SK-N-SH (cell line): ENCODE results near the gene A2ML1. TPM values are rescaled to one million over a fixed set of nuclear protein-coding genes. Genes with fewer than 3 reads are reported as not detected.

Source experiments
- CTCF ChIA-PET: fragments of 300-600, 350-600 bp; formaldehyde crosslinking; extraction: SDS; loops from one replicate; lab custom pipeline; 2021; lab: Yijun Ruan, JAX
- POLR2A ChIA-PET: fragments of 350-600 bp; sonication (Branson Sonifier 250); formaldehyde crosslinking; extraction: SDS; loops from one replicate; lab custom pipeline; 2020; ENCODE audit warnings: antibody characterized with exemption, inconsistent platforms; lab: Yijun Ruan, JAX
- DNase-seq: peaks from one replicate; pipeline ENCODE4 v3.0.0; 2012
- H2AFZ ChIP-seq: fragments of 200-600 bp; sonication (generic); 2 replicates; pipeline ENCODE4 v1.8.1; 2016; ENCODE audit warnings: antibody characterized with exemption, mild to moderate bottlenecking, low read depth
- H3F3A ChIP-seq: fragments of 200-600 bp; sonication (generic); replicated peaks from 2 replicates; pipeline ENCODE3; 2016; ENCODE audit warnings: antibody characterized with exemption, mild to moderate bottlenecking; ENCODE audit not compliant: insufficient read depth
- H3K27ac ChIP-seq, 2 experiments: fragments of 200-500 bp in 1 of 2; fragments of 200-600 bp in 1 of 2; sonication (Bioruptor generic) in 1 of 2; sonication (generic), shearing (Covaris generic) in 1 of 2; 2 replicates each; pipeline versions ENCODE4 v1.5.1 to v1.6.1; 2014 to 2016; ENCODE audit warnings: low read depth in 2 of 2, inconsistent platforms in 1 of 2, low read length in 1 of 2, mild to moderate bottlenecking in 1 of 2, mixed read lengths in 1 of 2
- H3K27me3 ChIP-seq: fragments of 200-600 bp; sonication (generic), shearing (Covaris generic); 2 replicates; pipeline ENCODE4 v1.6.1; 2016; ENCODE audit warnings: mixed run types; ENCODE audit not compliant: insufficient read depth
- H3K36me3 ChIP-seq, 2 experiments: fragments of 200-500 bp in 1 of 2; fragments of 200-600 bp in 1 of 2; sonication (Bioruptor generic) in 1 of 2; sonication (generic) in 1 of 2; replicated peaks in 1 of 2; 2 replicates each; pipeline versions ENCODE3 to v1.5.1; 2014 to 2016; ENCODE audit warnings: low read length in 1 of 2, mild to moderate bottlenecking in 1 of 2; ENCODE audit not compliant: insufficient read depth in 2 of 2, control insufficient read depth in 1 of 2
- H3K4me1 ChIP-seq, 2 experiments: fragments of 200-500 bp in 1 of 2; fragments of 200-600 bp in 1 of 2; sonication (Bioruptor generic) in 1 of 2; sonication (generic), shearing (Covaris generic) in 1 of 2; 2 replicates each; pipeline versions ENCODE4 v1.5.1 to v1.6.1; 2014 to 2016; ENCODE audit warnings: low read depth in 1 of 2, low read length in 1 of 2, mixed run types in 1 of 2; ENCODE audit not compliant: insufficient read depth in 2 of 2, control insufficient read depth in 1 of 2
- H3K4me2 ChIP-seq: fragments of 200-600 bp; sonication (generic), shearing (Covaris generic); 2 replicates; pipeline ENCODE4 v1.6.1; 2017; ENCODE audit warnings: mixed run types
- H3K4me3 ChIP-seq, 2 experiments: fragments of 200-500 bp in 1 of 2; fragments of 200-600 bp in 1 of 2; sonication (Bioruptor generic) in 1 of 2; sonication (generic), shearing (Covaris generic) in 1 of 2; 2 replicates each; pipeline versions ENCODE4 v1.5.1 to v1.8.1; 2014 to 2016; ENCODE audit warnings: low read depth in 2 of 2, inconsistent platforms in 1 of 2, low read length in 1 of 2, mild to moderate bottlenecking in 1 of 2, mixed read lengths in 1 of 2, moderate library complexity in 1 of 2
- H3K79me2 ChIP-seq: fragments of 200-600 bp; sonication (generic); 2 replicates; pipeline ENCODE4 v1.8.1; 2017; ENCODE audit warnings: mild to moderate bottlenecking; ENCODE audit not compliant: insufficient read depth
- H3K9ac ChIP-seq: fragments of 200-600 bp; sonication (generic); 2 replicates; pipeline ENCODE4 v1.6.1; 2017; ENCODE audit warnings: mixed run types
- H3K9me2 ChIP-seq: fragments of 200-600 bp; sonication (generic); 2 replicates; pipeline ENCODE4 v1.6.1; 2017; ENCODE audit warnings: mixed run types
- H3K9me3 ChIP-seq: fragments of 200-600 bp; sonication (generic); 2 replicates; pipeline ENCODE4 v1.6.1; 2017; ENCODE audit warnings: mixed run types, mild to moderate bottlenecking, moderate library complexity
- H4K20me1 ChIP-seq: fragments of 200-600 bp; sonication (generic); 2 replicates; pipeline ENCODE4 v1.6.1; 2017; ENCODE audit warnings: mild to moderate bottlenecking, mixed run types; ENCODE audit not compliant: insufficient read depth
- CTCF ChIP-seq: fragments of 200-600 bp; sonication (generic); IDR thresholded peaks from 2 replicates; pipeline ENCODE4 v1.6.1; 2017; ENCODE audit warnings: antibody characterized with exemption, mild to moderate bottlenecking, moderate library complexity
- ELF1 ChIP-seq: IDR thresholded peaks from 2 replicates; pipeline ENCODE4 v1.4.0; 2012
- EZH2phosphoT487 ChIP-seq: fragments of 200-600 bp; sonication (generic); IDR thresholded peaks from 2 replicates; pipeline ENCODE4 v1.6.1; 2017; ENCODE audit warnings: low read depth, mixed run types, mild to moderate bottlenecking, antibody characterized with exemption, moderate library complexity, borderline replicate concordance
- FOXM1 ChIP-seq: IDR thresholded peaks from 2 replicates; pipeline ENCODE4 v1.4.0; 2012; ENCODE audit warnings: low read depth, mild to moderate bottlenecking
- GATA2 ChIP-seq: sonication (generic); formaldehyde crosslinking; IDR thresholded peaks from 2 replicates; pipeline ENCODE4 v1.5.0; 2020; ENCODE audit warnings: mild to moderate bottlenecking, missing genetic modification reagents
- RCOR1 ChIP-seq: fragments of 150-350 bp; IDR thresholded peaks from 2 replicates; pipeline ENCODE4 v1.6.1; 2017; ENCODE audit warnings: antibody characterized with exemption, low read length
- TAF1 ChIP-seq: IDR thresholded peaks from 2 replicates; pipeline ENCODE4 v1.6.1; 2012; ENCODE audit warnings: low read depth, mild to moderate bottlenecking, low read length, moderate library complexity, borderline replicate concordance
- TCF12 ChIP-seq: IDR thresholded peaks from 2 replicates; pipeline ENCODE4 v1.4.0; 2012
- WGBS: methylation state at CpG from one replicate; pipeline ENCODE4 v1.1.6; 2017; ENCODE audit warnings: low lambda C conversion rate; 5-methylcytosine and 5-hydroxymethylcytosine counted together
- polyA plus RNA-seq, 3 experiments: library from polyadenylated mRNA; depleted of rRNA; stranded (reverse); fragments of >200 nt; gene quantifications; 2 replicates each; pipeline ENCODE4 v1.2.3, GENCODE V29; 2012

A2ML1 gene
- polyA plus RNA-seq, 1 of the 3 experiments (the other 2 are of a cell fraction), result not detected

GRCh38 chr12:8907513-8907912 lies 85.1 kb downstream of the A2ML1 start (continued):
- TF ChIP-seq EZH2phosphoT487, result no peak
- TF ChIP-seq FOXM1, result no peak
- no peak for TF ChIP-seq TAF1

GRCh38 chr12:8909752-8910151 lies 87.3 kb downstream of the A2ML1 start:
- H3K4me3 ChIP-seq, result no peak overlapping the region
- no peaks in the 10 kb centered on the region for H3K36me3 ChIP-seq
- H3K27me3 ChIP-seq, result no peaks in the 10 kb centered on the region
- H3K9me3 ChIP-seq, result no peaks in the 10 kb centered on the region
- WGBS, result 63% methylated on average over 5 of the region's 5 CpGs
- POLR2A ChIA-PET, result no interaction called here
- H3K9me2 ChIP-seq, result no peaks in the 10 kb centered on the region
- H3K4me2 ChIP-seq, result no peak overlapping the region
- no peak for TF ChIP-seq TCF12
- no peak for TF ChIP-seq CTCF
- no peak overlapping the region for H2AFZ ChIP-seq
- no peak overlapping the region for H3K27ac ChIP-seq
- CTCF ChIA-PET, result interaction anchor here (1.3 to 3.8 kb wide), 2 partner anchors 19 to 228 kb away, joined by 4 to 12 read pairs; no protein-coding TSS in a partner anchor
- peaks cover 11% of the 10 kb centered on the region for H3F3A ChIP-seq
- no peak overlapping the region for H3K9ac ChIP-seq
- peaks cover 4 to 6% of the 10 kb centered on the region in 2 experiments; a peak in 2 of 4 replicates for H3K4me1 ChIP-seq
- H4K20me1 ChIP-seq, result no peaks in the 10 kb centered on the region
- H3K79me2 ChIP-seq, result no peaks in the 10 kb centered on the region; the same call in 1 of the 2 replicates
- no peak for DNase-seq

GRCh38 chr12:8911606-8912268 lies 89.3 kb downstream of the A2ML1 start:
- no peak overlapping the region for H2AFZ ChIP-seq
- H3K4me3 ChIP-seq, result no peak overlapping the region
- peaks cover 11% of the 10 kb centered on the region for H3F3A ChIP-seq
- no peaks in the 10 kb centered on the region for H3K9me2 ChIP-seq
- TF ChIP-seq ELF1 (no peak), RCOR1 (no peak), GATA2 (CRISPR knock-in tag) (no peak), CTCF (no peak)
- H3K4me1 ChIP-seq, result peaks cover 14 to 15% of the 10 kb centered on the region in 2 experiments; a peak in 3 of 4 replicates
- ChIA-PET POLR2A (no interaction called here), CTCF (interaction anchor here (0.8 to 3.8 kb wide), 7 partner anchors 10 to 255 kb away, joined by 3 to 26 read pairs (median 4); no protein-coding TSS in a partner anchor)
- no peaks in the 10 kb centered on the region for H4K20me1 ChIP-seq
- H3K9ac ChIP-seq, result no peak overlapping the region
- no peak overlapping the region for H3K4me2 ChIP-seq
- H3K79me2 ChIP-seq, result peaks cover 20% of the 10 kb centered on the region
- no peak overlapping the region for H3K27ac ChIP-seq
- H3K36me3 ChIP-seq, result no peaks in the 10 kb centered on the region
- H3K9me3 ChIP-seq, result no peaks in the 10 kb centered on the region
- no peak for DNase-seq
- WGBS, result 85% methylated on average over 3 of the region's 3 CpGs
- H3K27me3 ChIP-seq, result no peaks in the 10 kb centered on the region
